ENCODE measurements around the gene NUDT21.
"Not testable (repeated sequence)": the region's sequence is repeated elsewhere in the genome, so short reads cannot be mapped to it uniquely, and the experiment has no call there.

NUDT21 gene

DNA sequence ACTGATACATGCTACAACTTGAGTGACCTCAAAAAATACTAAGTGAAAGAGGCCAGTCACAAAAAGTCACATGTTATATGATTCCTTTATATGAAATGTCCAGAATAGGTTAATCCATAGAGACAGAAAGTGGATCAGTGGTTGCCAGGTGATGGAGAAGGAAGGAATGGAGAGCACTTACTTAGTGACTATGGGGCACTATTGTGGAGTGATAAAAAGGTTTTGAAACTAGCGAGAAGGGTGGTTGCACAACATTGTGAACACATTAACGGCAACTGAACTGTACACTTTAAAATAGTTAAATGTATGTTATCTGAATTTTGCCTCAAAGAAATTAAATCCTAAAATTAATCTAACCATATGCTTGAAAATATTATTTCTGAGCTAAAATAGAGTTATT, 51.6 kb downstream of the NUDT21 start:
- H2AFZ ChIP-seq (ENCODE audit: low read length, unreplicated experiment), result no peak overlapping the region
- H3K4me3 ChIP-seq (ENCODE audit: low read depth, low read length), result no peak overlapping the region
- H3K27ac ChIP-seq (ENCODE audit: low read depth, low read length), result no peak overlapping the region
- no peaks in the 10 kb centered on the region for H3K79me2 ChIP-seq (ENCODE audit: control insufficient read depth, insufficient read depth, low read length, unreplicated experiment)
- H3K36me3 ChIP-seq (ENCODE audit: insufficient read depth, low read length), result peaks cover 19% of the 10 kb centered on the region
- no peaks in the 10 kb centered on the region for H3K4me1 ChIP-seq (ENCODE audit: control insufficient read depth, insufficient read depth, low read length, unreplicated experiment)
- H3K27me3 ChIP-seq (ENCODE audit: insufficient read depth, low read length), result no peaks in the 10 kb centered on the region

DNA sequence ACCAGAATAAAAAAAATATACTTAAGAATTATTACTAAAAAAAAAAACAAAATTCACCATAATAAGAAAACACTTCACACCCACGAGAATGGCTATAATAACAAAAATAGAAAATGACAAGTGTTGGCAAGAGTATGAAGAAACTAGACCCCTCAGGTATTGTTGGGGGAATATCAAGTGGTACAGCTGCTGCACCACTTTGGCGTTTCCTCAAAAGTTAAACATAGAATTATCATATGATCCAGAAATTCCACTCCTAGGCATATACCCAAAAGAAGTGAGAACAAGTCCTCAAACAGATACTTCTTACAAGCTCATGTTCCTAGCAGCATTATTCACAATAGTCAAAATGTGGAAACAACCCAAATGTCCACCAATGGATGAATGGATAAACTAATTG, 52.1 kb downstream of the NUDT21 start:
- Histone ChIP-seq H2AFZ (ENCODE audit: low read length, unreplicated experiment) (no peak overlapping the region), H3K27ac (ENCODE audit: low read depth, low read length) (no peak overlapping the region), H3K27me3 (ENCODE audit: insufficient read depth, low read length) (no peaks in the 10 kb centered on the region), H3K4me1 (ENCODE audit: control insufficient read depth, insufficient read depth, low read length, unreplicated experiment) (no peaks in the 10 kb centered on the region), H3K4me3 (ENCODE audit: low read depth, low read length) (no peak overlapping the region), H3K36me3 (ENCODE audit: insufficient read depth, low read length) (peaks cover 19% of the 10 kb centered on the region), H3K79me2 (ENCODE audit: control insufficient read depth, insufficient read depth, low read length, unreplicated experiment) (no peaks in the 10 kb centered on the region)

DNA sequence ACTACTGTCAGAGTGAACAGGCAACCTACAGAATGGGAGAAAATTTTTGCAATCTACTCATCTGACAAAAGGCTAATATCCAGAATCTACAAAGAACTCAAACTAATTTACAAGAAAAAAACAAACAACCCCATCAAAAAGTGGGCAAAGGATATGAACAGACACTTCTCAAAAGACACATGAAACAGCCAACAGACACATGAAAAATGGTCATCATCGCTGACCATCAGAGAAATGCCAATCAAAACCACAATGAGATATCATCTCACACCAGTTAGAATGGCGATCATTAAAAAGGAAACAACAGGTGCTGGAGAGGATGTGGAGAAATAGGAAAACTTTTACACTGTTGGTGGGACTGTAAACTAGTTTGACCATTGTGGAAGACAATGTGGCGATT, 54.4 kb downstream of the NUDT21 start:
- H3K36me3 ChIP-seq (ENCODE audit: insufficient read depth, low read length); H3K27me3 ChIP-seq (ENCODE audit: insufficient read depth, low read length): not testable (repeated sequence)

DNA sequence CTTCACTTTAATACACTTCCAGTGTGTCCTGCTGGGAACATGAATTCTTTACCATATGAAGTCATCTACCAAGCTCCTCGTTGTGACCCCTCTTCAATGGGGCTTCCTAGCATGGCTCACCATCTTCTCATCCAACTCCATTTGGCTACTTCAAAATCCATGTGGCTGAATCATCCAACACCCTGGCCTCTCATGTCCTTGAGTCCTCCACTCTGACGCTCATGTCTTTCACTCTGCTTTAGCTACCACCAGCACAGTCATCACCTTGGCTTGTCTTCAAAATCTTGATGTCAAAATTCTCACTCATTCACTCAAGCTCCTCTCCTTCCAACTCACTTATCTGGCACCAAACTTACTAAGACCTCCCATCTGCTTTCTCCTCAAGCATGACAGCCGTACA, 61.6 kb downstream of the NUDT21 start:
- Histone ChIP-seq H3K27ac (ENCODE audit: low read depth, low read length) (peak overlapping the region; percentile 92), H3K4me3 (ENCODE audit: low read depth, low read length) (peak overlapping the region; percentile 27; the same call in 1 of the 2 replicates), H2AFZ (ENCODE audit: low read length, unreplicated experiment) (no peak overlapping the region), H3K27me3 (ENCODE audit: insufficient read depth, low read length) (no peaks in the 10 kb centered on the region), H3K36me3 (ENCODE audit: insufficient read depth, low read length) (peaks cover 18% of the 10 kb centered on the region), H3K4me1 (ENCODE audit: control insufficient read depth, insufficient read depth, low read length, unreplicated experiment) (peaks cover 22% of the 10 kb centered on the region), H3K79me2 (ENCODE audit: control insufficient read depth, insufficient read depth, low read length, unreplicated experiment) (no peaks in the 10 kb centered on the region)

More for the DNA sequence above, 54.4 kb downstream of the NUDT21 start:
- H3K4me1 ChIP-seq (ENCODE audit: control insufficient read depth, insufficient read depth, low read length, unreplicated experiment); H3K79me2 ChIP-seq (ENCODE audit: control insufficient read depth, insufficient read depth, low read length, unreplicated experiment); H3K27ac ChIP-seq (ENCODE audit: low read depth, low read length); H3K4me3 ChIP-seq (ENCODE audit: low read depth, low read length); H2AFZ ChIP-seq (ENCODE audit: low read length, unreplicated experiment): not testable (repeated sequence)

DNA sequence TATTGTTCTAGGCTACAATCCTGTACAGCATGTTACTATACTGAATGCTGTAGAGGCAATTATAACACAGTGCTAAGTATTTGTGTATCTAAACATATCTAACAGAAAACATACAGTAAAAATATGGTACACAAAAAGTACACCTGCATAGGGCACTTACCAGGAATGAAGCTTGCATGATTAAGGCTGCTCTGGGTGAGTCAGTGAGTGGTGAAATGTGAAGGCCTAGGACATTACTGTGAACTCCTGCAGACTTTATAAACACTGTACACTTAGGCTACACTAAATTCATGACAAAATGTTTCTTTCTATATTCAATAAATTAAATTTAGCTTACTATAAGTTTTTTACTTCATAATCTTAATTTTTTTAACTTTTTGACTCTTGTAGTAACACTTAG, 62.9 kb downstream of the NUDT21 start:
- Histone ChIP-seq H3K79me2 (ENCODE audit: control insufficient read depth, insufficient read depth, low read length, unreplicated experiment) (no peaks in the 10 kb centered on the region), H2AFZ (ENCODE audit: low read length, unreplicated experiment) (no peak overlapping the region), H3K27ac (ENCODE audit: low read depth, low read length) (no peak overlapping the region), H3K4me3 (ENCODE audit: low read depth, low read length) (no peak overlapping the region), H3K4me1 (ENCODE audit: control insufficient read depth, insufficient read depth, low read length, unreplicated experiment) (peaks cover 22% of the 10 kb centered on the region), H3K36me3 (ENCODE audit: insufficient read depth, low read length) (peaks cover 30% of the 10 kb centered on the region), H3K27me3 (ENCODE audit: insufficient read depth, low read length) (no peaks in the 10 kb centered on the region)

DNA sequence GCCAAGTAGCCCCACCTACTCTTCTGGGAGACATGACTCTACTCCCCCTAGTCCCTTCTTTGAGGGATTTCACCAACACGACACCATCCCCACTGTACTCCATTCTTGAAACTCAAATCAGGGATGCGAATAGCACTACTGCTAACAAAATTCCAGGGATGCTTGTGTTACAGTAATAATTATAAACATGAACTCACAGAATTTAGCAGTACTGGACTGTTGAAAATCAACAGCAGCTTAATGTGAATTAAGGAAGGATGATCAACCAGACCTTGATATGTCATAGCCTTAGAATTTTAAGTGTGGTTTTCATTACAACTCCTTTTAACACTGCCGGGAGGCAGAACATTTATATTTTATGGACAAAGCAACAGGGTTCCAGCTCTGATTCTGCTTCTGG, 63.7 kb downstream of the NUDT21 start:
- no peak overlapping the region for H3K4me3 ChIP-seq (ENCODE audit: low read depth, low read length)
- H2AFZ ChIP-seq (ENCODE audit: low read length, unreplicated experiment), result no peak overlapping the region
- H3K27me3 ChIP-seq (ENCODE audit: insufficient read depth, low read length), result no peaks in the 10 kb centered on the region
- no peak overlapping the region for H3K27ac ChIP-seq (ENCODE audit: low read depth, low read length)
- H3K79me2 ChIP-seq (ENCODE audit: control insufficient read depth, insufficient read depth, low read length, unreplicated experiment), result no peaks in the 10 kb centered on the region
- peaks cover 22% of the 10 kb centered on the region for H3K4me1 ChIP-seq (ENCODE audit: control insufficient read depth, insufficient read depth, low read length, unreplicated experiment)
- peaks cover 37% of the 10 kb centered on the region for H3K36me3 ChIP-seq (ENCODE audit: insufficient read depth, low read length)

DNA sequence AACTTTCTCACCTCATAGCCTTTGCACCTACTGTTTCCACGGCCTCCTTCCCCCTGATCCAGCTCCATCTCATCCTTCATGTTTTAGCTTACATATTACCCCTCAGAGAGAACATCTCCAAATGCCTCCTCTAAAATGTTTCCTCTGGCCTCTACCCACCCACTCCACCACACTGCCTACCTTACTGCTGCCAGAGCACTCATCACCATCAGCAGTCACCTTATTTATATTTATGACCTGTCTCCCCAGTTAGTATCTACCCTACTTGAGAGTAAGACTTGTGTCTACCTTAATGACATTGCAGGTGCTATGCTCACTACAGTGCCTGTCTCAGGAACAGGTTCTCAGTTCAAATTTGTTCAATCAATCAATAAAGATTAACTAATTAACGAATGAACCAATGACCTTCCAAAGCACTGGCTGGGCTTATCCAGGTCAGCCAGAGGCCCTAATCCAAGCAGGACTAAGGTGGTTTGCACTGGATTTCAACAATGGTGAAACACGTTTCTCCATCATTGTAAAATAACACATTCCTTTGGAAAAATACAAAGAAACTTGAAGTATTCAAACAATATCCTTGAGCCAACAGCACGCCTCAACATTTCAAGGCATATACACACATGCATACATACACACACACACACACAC, 66.9 kb downstream of the NUDT21 start:
- Histone ChIP-seq H3K27me3 (ENCODE audit: insufficient read depth, low read length) (no peaks in the 10 kb centered on the region), H3K27ac (ENCODE audit: low read depth, low read length) (no peak overlapping the region), H3K79me2 (ENCODE audit: control insufficient read depth, insufficient read depth, low read length, unreplicated experiment) (no peaks in the 10 kb centered on the region), H3K4me1 (ENCODE audit: control insufficient read depth, insufficient read depth, low read length, unreplicated experiment) (peaks cover 7% of the 10 kb centered on the region), H2AFZ (ENCODE audit: low read length, unreplicated experiment) (no peak overlapping the region), H3K36me3 (ENCODE audit: insufficient read depth, low read length) (peaks cover 58% of the 10 kb centered on the region), H3K4me3 (ENCODE audit: low read depth, low read length) (no peak overlapping the region)

DNA sequence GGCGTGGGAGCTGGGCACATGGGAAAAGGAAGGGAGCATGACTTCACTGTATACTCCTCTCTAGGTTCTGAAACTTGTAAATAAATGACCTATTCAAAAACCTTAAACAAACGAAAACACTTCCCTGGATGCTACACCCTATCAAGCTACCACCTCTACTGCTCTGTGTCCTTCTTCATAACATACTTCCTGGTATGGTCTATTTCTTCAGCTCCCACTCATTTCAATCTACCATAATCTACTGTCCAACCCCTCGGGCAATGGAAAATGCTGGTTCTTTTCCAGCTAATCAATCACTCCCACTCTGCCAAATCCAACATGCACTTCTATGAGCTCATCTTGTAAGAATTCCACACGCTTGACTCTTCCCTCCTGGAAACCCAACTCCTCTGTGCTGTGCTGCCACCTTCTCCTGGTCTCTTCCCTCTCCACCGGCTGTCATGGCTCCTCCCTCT, 68.2 kb downstream of the NUDT21 start:
- no peak overlapping the region for H3K4me3 ChIP-seq (ENCODE audit: low read depth, low read length)
- H3K79me2 ChIP-seq (ENCODE audit: control insufficient read depth, insufficient read depth, low read length, unreplicated experiment), result no peaks in the 10 kb centered on the region
- H3K4me1 ChIP-seq (ENCODE audit: control insufficient read depth, insufficient read depth, low read length, unreplicated experiment), result no peaks in the 10 kb centered on the region
- peaks cover 62% of the 10 kb centered on the region for H3K36me3 ChIP-seq (ENCODE audit: insufficient read depth, low read length)
- H3K27me3 ChIP-seq (ENCODE audit: insufficient read depth, low read length), result no peaks in the 10 kb centered on the region
- no peak overlapping the region for H2AFZ ChIP-seq (ENCODE audit: low read length, unreplicated experiment)
- H3K27ac ChIP-seq (ENCODE audit: low read depth, low read length), result no peak overlapping the region

DNA sequence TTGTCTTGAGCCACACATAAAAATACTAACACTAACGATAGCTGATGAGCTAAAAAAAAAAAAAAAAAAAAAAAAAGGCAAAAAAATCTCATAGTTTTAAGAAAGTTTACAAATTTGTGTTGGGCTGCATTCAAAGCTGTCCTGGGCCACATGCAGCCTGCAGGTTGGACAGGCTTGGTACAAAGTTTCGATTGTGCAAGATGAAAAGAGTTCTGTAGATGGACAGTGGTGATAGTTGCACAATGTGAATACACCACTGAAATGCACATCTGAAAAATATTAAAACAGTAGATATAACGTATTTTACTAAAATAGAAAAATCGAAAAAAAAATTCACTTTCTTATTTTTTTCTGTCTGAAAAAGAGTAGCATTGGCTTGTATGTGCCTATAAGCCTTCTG, 68.7 kb downstream of the NUDT21 start:
- Histone ChIP-seq H3K4me1 (ENCODE audit: control insufficient read depth, insufficient read depth, low read length, unreplicated experiment) (no peaks in the 10 kb centered on the region), H3K79me2 (ENCODE audit: control insufficient read depth, insufficient read depth, low read length, unreplicated experiment) (no peaks in the 10 kb centered on the region), H2AFZ (ENCODE audit: low read length, unreplicated experiment) (no peak overlapping the region), H3K36me3 (ENCODE audit: insufficient read depth, low read length) (peaks cover 65% of the 10 kb centered on the region), H3K27ac (ENCODE audit: low read depth, low read length) (no peak overlapping the region), H3K27me3 (ENCODE audit: insufficient read depth, low read length) (no peaks in the 10 kb centered on the region), H3K4me3 (ENCODE audit: low read depth, low read length) (no peak overlapping the region)

DNA sequence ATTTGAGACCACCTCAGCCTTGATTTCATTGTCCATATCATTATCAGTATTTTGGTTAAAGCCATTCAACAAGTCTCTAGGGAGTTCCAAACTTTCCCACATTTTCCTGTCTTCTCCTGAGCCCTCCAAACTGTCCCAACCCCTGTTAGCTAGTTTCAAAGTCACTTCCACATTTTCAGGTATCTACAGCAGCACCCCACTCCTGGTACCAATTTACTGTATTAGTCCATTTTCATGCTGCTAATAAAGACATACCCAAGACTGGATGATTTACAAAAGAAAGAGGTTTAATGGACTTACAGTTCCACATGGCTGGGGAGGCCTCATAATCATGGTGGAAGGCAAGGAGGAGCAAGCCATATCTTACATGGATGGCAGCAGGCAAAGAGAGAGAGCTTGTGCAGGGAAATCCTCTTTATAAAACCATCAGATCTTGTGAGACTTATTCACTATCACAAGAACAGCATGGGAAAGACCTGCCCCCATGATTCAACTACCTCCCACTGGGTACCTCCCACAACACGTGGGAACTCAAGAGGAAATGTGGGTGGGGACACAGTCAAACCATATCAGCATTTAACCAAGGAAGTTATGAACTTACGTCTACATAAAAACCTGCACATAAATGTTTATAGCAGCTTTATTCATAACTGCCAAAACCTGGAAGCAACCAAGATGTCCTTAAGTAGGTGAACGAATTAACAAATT, 70.2 kb downstream of the NUDT21 start:
- H3K4me3 ChIP-seq (ENCODE audit: low read depth, low read length); H3K79me2 ChIP-seq (ENCODE audit: control insufficient read depth, insufficient read depth, low read length, unreplicated experiment); H3K27ac ChIP-seq (ENCODE audit: low read depth, low read length); H3K4me1 ChIP-seq (ENCODE audit: control insufficient read depth, insufficient read depth, low read length, unreplicated experiment); H2AFZ ChIP-seq (ENCODE audit: low read length, unreplicated experiment); H3K27me3 ChIP-seq (ENCODE audit: insufficient read depth, low read length): not testable (repeated sequence)
- H3K36me3 ChIP-seq (ENCODE audit: insufficient read depth, low read length), result peaks cover 68% of the 10 kb centered on the region
